Calu3 (cell line): Measurements from ENCODE around the gene CCNDBP1. TPM values are rescaled to one million over a fixed set of nuclear protein-coding genes. Genes with fewer than 3 reads are reported as not detected.

Experiments used
- BruUV-seq: library from RNA; stranded (reverse); fragments of 400-500 nt; replicated peaks from 2 replicates; lab custom pipeline; 2021; lab: Mats Ljungman, UMichigan
- CTCF ChIA-PET: fragments of 300-600 bp; sonication (Branson Sonifier 250); formaldehyde crosslinking; loops from one replicate; lab custom pipeline; 2022; ENCODE audit warnings: antibody characterized with exemption; lab: Charles Lee
- DNase-seq: peaks from one replicate; pipeline ENCODE4 v3.0.0; 2022
- H3K27ac Mint-ChIP-seq: one replicate; pipeline ENCODE4 v1.8.0; 2022; ENCODE audit warnings: mixed read lengths; ENCODE audit not compliant: unreplicated experiment
- H3K27me3 Mint-ChIP-seq: one replicate; pipeline ENCODE4 v1.8.0; 2022; ENCODE audit warnings: mixed read lengths; ENCODE audit not compliant: unreplicated experiment
- H3K36me3 Mint-ChIP-seq: one replicate; pipeline ENCODE4 v1.8.0; 2022; ENCODE audit warnings: mild to moderate bottlenecking, moderate library complexity, mixed read lengths; ENCODE audit not compliant: insufficient read depth, unreplicated experiment
- H3K4me1 Mint-ChIP-seq: one replicate; pipeline ENCODE4 v1.8.0; 2022; ENCODE audit warnings: mild to moderate bottlenecking, low read depth, mixed read lengths; ENCODE audit not compliant: unreplicated experiment
- H3K4me3 Mint-ChIP-seq: one replicate; pipeline ENCODE4 v1.8.0; 2022; ENCODE audit warnings: mild to moderate bottlenecking, low read depth, moderate library complexity, mixed read lengths; ENCODE audit not compliant: unreplicated experiment
- H3K9me3 Mint-ChIP-seq: one replicate; pipeline ENCODE4 v1.8.0; 2022; ENCODE audit warnings: low read depth, mixed read lengths; ENCODE audit not compliant: unreplicated experiment
- CTCF ChIP-seq: fragments of 200-600 bp; IDR thresholded peaks from one replicate; pipeline ENCODE4 v1.8.0; 2022; ENCODE audit warnings: antibody characterized with exemption; ENCODE audit not compliant: unreplicated experiment
- intact Hi-C: fragments of 100-400 bp; cut with micrococcal nuclease; formaldehyde crosslinking; loops from one replicate; pipeline ENCODE4 v1.10.0; 2022; ENCODE audit not compliant: unreplicated experiment
- total RNA-seq: library from RNA; stranded (reverse); gene quantifications from 2 replicates; pipeline ENCODE4 v1.2.3, GENCODE V29; 2022

The CCNDBP1 gene
- total RNA-seq, 1 experiment from 2014 or later, result 13.7 TPM

- CTCF ChIA-PET, result no interaction called here
- no peaks in the 10 kb centered on the region for H3K36me3 Mint-ChIP-seq
- no peak for DNase-seq
- no TSS peak for BruUV-seq
- peaks cover 38% of the 10 kb centered on the region for H3K27me3 Mint-ChIP-seq
- H3K9me3 Mint-ChIP-seq, result no peaks in the 10 kb centered on the region
- no peak overlapping the region for H3K27ac Mint-ChIP-seq
- H3K4me1 Mint-ChIP-seq, result no peaks in the 10 kb centered on the region
- no peak for TF ChIP-seq CTCF
- H3K4me3 Mint-ChIP-seq, result no peak overlapping the region
- intact Hi-C loops, result no loop called here
Observed at GRCh38 chr15:43243020-43243645, 57.9 kb downstream of the CCNDBP1 start.

- BruUV-seq, result no TSS peak
- Mint-ChIP-seq H3K27me3 (peaks cover 38% of the 10 kb centered on the region), H3K36me3 (no peaks in the 10 kb centered on the region), H3K27ac (no peak overlapping the region), H3K9me3 (no peaks in the 10 kb centered on the region), H3K4me1 (no peaks in the 10 kb centered on the region), H3K4me3 (no peak overlapping the region)
- intact Hi-C loops, result no loop called here
- DNase-seq, result no peak
- CTCF ChIA-PET, result no interaction called here
- TF ChIP-seq CTCF, result no peak
Observed at GRCh38 chr15:43244092-43244491, 58.9 kb downstream of the CCNDBP1 start.

GRCh38 chr15:43246261-43246774 lies 61.1 kb downstream of the CCNDBP1 start:
- Mint-ChIP-seq H3K4me1 (no peaks in the 10 kb centered on the region), H3K4me3 (no peak overlapping the region), H3K36me3 (no peaks in the 10 kb centered on the region), H3K27ac (no peak overlapping the region), H3K9me3 (no peaks in the 10 kb centered on the region), H3K27me3 (peaks cover 38% of the 10 kb centered on the region)
- CTCF ChIA-PET, result no interaction called here
- TF ChIP-seq CTCF, result no peak
- intact Hi-C loops, result no loop called here
- no TSS peak for BruUV-seq
- no peak for DNase-seq

Other genes starting within 250 kb of the CCNDBP1 start
- gene UBR1, start 79.4 kb upstream of the CCNDBP1 start, total RNA-seq, result 15.8 and 18.6 TPM in 2 replicates
- 25.4 and 33.0 TPM in 2 replicates for gene TMEM62, start 51.8 kb upstream of the CCNDBP1 start, total RNA-seq
- gene EPB42, start 35.6 kb downstream of the CCNDBP1 start, total RNA-seq, result not detected in 2 replicates
- gene TGM5, start 81.5 kb downstream of the CCNDBP1 start, total RNA-seq, result not detected in 2 replicates
- gene TGM7, start 116.9 kb downstream of the CCNDBP1 start, total RNA-seq, result not detected in 2 replicates
- 4.3 and 5.1 TPM in 2 replicates for gene LCMT2, start 145.2 kb downstream of the CCNDBP1 start, total RNA-seq
- gene ZSCAN29, start 185.6 kb downstream of the CCNDBP1 start, total RNA-seq, result 18.6 and 27.1 TPM in 2 replicates
- gene TUBGCP4, start 185.7 kb downstream of the CCNDBP1 start, total RNA-seq, result 19.3 and 22.7 TPM in 2 replicates